Fibroblast of skin of left biceps (primary cell): ENCODE measurements around the gene NUTF2.
"Not testable (repeated sequence)": the region's sequence is repeated elsewhere in the genome, so short reads cannot be mapped to it uniquely, and the experiment has no call there.

Experiments used
- DNase-seq, 2 experiments: peaks; one replicate each; pipeline ENCODE4 v3.0.0-alpha.2; 2013; ENCODE audit warnings: low read depth in 2 of 2

Gene NUTF2

GRCh38 chr16:67864044-67864443 is 17.3 kb downstream of the NUTF2 start:
- DNase-seq, result not testable (repeated sequence)

DNA sequence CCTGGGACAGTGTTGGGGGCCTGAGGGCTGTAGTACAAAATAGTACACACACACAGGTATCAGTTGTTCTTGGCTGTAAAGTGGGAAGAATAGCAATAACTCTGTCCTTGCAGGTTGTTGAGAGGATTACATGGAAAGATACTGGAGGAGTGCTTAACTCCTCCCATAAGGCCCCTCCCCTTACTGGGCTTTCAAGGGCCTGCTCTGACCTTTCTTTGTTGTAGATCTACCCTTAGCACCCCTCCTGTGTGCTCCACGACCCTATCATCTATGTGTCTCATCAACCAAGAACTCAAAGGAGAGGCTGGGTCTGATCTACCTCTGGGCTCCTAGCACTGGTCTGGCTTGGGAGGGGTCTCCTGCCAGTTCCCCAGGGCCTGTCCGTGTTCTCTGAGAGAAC is 17.9 kb downstream of the NUTF2 start:
- DNase-seq, result no peak

DNA sequence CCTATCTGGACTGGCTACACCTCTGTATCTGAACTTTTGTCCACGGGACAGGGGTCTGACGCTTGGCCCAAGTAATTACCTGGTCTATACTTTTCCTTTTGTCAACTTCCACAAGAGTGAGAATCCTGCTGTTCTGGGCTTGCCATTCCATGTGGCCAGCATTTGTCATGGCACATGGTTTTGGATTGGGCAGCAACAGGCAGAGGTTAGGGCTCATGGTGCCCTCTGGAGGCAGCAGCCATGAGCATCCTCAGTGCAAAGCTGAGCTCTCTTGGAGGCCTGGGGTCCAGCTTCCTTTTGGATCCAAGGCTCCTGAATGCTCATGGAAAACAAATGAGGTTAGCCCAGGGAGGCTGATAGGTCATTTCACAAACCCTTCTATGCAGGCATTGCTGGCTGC is 18.6 kb downstream of the NUTF2 start:
- no peak for DNase-seq

- no peak for DNase-seq
Observed at GRCh38 chr16:67868290-67868689, 21.6 kb downstream of the NUTF2 start.

GRCh38 chr16:67869653-67870052 is 22.9 kb downstream of the NUTF2 start:
- no peak for DNase-seq

GRCh38 chr16:67871256-67871655 is 24.5 kb downstream of the NUTF2 start:
- DNase-seq, result no peak

GRCh38 chr16:67872131-67872630 is 25.4 kb downstream of the NUTF2 start:
- DNase-seq, result no peak

DNA sequence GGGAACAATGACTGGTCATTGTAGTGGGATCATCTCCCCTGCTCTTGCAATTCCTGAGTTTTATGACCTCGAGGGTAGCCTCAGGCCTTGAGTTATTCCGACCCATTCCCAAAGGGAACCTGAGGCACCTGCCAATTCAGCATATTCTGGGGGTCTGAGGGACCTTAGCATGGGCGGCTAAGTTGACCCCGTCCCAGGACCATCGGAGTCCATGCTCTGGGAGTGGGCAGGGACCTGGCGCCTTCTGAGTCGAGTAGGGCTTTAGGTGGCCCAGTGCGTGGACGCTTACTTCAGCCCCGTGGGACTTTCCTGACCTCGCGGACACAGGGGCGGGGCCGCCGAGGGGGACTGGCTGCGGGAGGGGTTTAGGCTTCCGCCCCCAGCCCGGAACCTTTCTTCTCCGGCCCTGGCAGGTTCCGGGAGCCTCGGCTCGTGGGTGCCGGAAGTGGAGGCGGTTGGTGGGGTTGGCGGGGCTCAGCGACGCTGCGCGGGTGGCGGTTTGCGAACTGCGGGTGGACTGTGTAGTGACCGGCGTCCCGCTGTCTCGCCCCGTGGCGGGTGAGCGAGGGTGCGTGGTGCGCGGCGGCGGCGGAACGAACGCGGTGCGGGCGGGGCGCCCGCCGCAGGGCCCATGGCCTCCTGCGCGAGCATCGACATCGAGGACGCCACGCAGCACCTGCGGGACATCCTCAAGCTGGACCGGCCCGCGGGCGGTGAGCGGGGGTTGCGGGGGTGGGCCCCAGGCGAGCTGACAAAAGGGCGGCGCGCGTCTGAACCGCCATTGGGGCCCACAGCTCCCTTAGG is 26.1 kb downstream of the NUTF2 start, which contains the start of gene EDC4:
EDC4 (plus strand) TSS at position 422 of the 804 bp plus-strand sequence; CDS start at position 632, 210 bp downstream.
- peak; percentile 39 for DNase-seq

DNA sequence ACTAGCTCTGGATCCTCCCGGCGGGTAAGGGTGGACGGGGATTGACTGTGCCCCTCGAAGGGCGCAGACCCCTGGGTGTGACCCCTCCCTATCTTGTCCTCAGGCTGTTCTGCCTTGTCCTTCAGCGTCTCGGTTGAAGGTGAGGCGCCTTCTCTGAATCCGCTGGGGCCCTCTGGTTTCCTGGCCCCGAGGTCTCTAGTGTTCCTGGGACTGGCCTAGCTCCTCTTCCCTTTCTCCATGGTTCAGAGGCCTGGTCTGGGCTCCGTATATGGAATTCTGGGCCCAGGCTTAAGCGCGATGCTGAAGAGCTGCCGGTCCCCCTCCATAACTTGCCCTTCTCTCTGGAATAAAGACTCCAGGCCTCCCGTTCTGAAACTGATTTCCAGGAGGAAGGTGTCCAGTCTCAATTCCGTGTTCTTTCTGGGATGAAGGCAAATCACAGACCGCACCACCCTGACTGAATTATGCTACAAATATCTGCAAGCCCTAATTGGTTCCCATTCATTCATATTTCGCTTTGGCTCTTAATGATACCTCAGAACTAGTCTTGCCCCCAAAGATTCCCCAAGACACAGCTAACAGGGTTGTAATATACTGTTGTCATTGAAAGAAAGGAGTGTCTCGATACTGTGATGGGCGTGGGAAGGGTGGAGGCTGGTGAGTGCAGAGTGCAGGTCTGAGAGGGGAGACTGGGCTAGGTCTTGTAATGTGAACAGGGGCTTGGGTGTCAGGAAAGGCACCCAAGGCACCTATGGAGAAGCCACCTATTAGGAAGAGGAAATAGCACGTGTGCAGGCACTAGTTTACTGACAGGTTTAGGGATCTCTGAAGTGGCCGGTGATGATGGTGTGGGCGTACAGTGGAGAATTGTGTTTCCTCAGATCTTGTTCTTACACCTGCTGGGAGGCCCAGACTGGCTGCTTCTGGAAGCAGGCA is 27.0 kb downstream of the NUTF2 start:
- no peak for DNase-seq

GRCh38 chr16:67874372-67874771 is 27.6 kb downstream of the NUTF2 start:
- DNase-seq, result no peak

DNA sequence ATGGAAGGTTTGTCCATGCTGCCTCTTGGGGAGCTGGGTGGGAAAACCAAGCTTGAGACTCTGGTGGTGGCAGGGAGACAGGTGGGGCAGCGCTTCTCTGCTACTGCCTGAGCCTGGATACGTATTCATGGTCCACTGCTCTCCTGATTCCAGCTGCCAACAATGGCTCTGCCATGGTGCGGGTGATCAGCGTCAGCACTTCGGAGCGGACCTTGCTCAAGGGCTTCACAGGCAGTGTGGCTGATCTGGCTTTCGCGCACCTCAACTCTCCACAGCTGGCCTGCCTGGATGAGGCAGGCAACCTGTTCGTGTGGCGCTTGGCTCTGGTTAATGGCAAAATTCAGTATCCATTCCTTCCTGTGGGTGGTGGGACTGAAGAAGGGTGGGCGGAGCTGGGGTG is 30.3 kb downstream of the NUTF2 start:
- no peak for DNase-seq

GRCh38 chr16:67878232-67878631 is 31.5 kb downstream of the NUTF2 start:
- no peak for DNase-seq

- DNase-seq, result no peak
Observed at GRCh38 chr16:67878846-67879245, 32.1 kb downstream of the NUTF2 start.

DNA sequence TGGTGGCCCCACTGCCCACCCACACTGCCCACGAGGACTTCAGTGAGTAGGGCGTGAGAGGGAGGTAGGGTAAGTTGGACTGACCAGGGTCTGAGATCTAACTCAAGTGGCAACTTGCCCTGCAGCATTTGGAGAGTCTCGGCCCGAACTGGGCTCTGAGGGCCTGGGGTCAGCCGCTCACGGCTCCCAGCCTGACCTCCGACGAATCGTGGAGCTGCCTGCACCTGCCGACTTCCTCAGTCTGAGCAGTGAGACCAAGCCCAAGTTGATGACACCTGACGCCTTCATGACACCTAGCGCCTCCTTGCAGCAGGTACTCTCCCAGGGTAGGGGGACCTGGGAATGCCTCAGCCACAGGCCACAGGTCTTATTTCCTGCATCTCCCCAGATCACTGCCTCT is 32.7 kb downstream of the NUTF2 start:
- DNase-seq, result no peak

- no peak for DNase-seq
Observed at GRCh38 chr16:67879936-67880335, 33.2 kb downstream of the NUTF2 start.

GRCh38 chr16:67880584-67880983 is 33.9 kb downstream of the NUTF2 start:
- DNase-seq, result no peak

GRCh38 chr16:67881621-67882161 is 35.0 kb downstream of the NUTF2 start:
- no peak for DNase-seq

- DNase-seq, result no peak
Observed at GRCh38 chr16:67882374-67883145, 35.8 kb downstream of the NUTF2 start.

GRCh38 chr16:67883146-67883871 is 36.6 kb downstream of the NUTF2 start:
- no peak for DNase-seq

DNA sequence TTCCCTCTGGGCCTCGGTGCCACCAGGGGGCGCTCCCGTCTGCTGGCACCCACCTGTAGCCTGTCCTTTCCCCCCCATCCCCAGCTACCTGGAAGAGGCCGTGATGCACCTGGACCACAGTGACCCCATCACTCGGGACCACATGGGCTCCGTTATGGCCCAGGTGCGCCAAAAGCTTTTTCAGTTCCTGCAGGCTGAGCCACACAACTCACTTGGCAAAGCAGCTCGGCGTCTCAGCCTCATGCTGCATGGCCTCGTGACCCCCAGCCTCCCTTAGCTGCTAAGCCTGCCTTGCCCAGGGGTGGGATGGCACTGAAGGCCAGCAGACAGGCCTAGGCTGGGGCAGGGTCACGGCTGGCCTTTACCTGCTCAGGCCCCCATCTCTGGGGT is 37.1 kb downstream of the NUTF2 start:
- no peak for DNase-seq

GRCh38 chr16:67884684-67885083 is 38.0 kb downstream of the NUTF2 start, which contains the start of gene NRN1L:
TSS of gene NRN1L (plus strand) at chr16:67884885. CDS start at chr16:67884904, 19 bp downstream.
- peak; percentile 66 for DNase-seq
